Naive thymus-derived CD4-positive, alpha-beta T cell (primary cell): ENCODE data around the gene KCNIP3. TPM values are rescaled to one million over a fixed set of nuclear protein-coding genes. Genes with fewer than 3 reads are reported as not detected.

Experiments used
- ATAC-seq: fragments of 150-1000 bp; cut with Tn5 transposase; 2 replicates; pipeline ENCODE4 v1.10.0; 2021; ENCODE audit warnings: mild to moderate bottlenecking, moderate library complexity
- CTCF ChIA-PET: fragments of 350-600 bp; sonication (Branson Sonifier 250); formaldehyde crosslinking; loops from one replicate; lab custom pipeline; 2021; ENCODE audit warnings: antibody characterized with exemption; lab: Charles Lee
- POLR2A ChIA-PET: fragments of 350-600 bp; sonication (Branson Sonifier 250); formaldehyde crosslinking; loops from one replicate; lab custom pipeline; 2021; ENCODE audit warnings: antibody characterized with exemption, inconsistent platforms; lab: Charles Lee
- DNase-seq, 9 donors: peaks; one replicate each; pipeline versions ENCODE4 v3.0.0 to v3.0.0-alpha.2; 2020 to 2022; ENCODE audit warnings: mixed read lengths in 1 of 9
- H3K27ac ChIP-seq: one replicate; pipeline ENCODE4 v1.7.0; 2013; ENCODE audit warnings: mild to moderate bottlenecking, low read depth, low read length, moderate library complexity
- H3K27me3 ChIP-seq, 2 donors: one replicate each; pipeline ENCODE4 v1.7.0; 2013; ENCODE audit warnings: low read length in 2 of 2, mild to moderate bottlenecking in 2 of 2, moderate library complexity in 2 of 2; ENCODE audit not compliant: control insufficient read depth in 2 of 2, insufficient read depth in 2 of 2
- H3K36me3 ChIP-seq, 3 experiments: 1 replicate in 2 of 3; 2 replicates in 1 of 3; pipeline ENCODE4 v1.7.0; 2013; ENCODE audit warnings: low read length in 3 of 3, mild to moderate bottlenecking in 3 of 3, moderate library complexity in 1 of 3; ENCODE audit not compliant: insufficient read depth in 3 of 3, control insufficient read depth in 2 of 3
- H3K4me1 ChIP-seq, 2 donors: one replicate each; pipeline ENCODE4 v1.7.0; 2013; ENCODE audit warnings: low read length in 2 of 2, mild to moderate bottlenecking in 2 of 2, moderate library complexity in 1 of 2; ENCODE audit not compliant: control insufficient read depth in 2 of 2, insufficient read depth in 2 of 2
- H3K4me3 ChIP-seq: 2 replicates; pipeline ENCODE4 v1.7.0; 2013; ENCODE audit warnings: mild to moderate bottlenecking, low read length
- H3K9me3 ChIP-seq, 3 experiments: 1 replicate in 2 of 3; 2 replicates in 1 of 3; pipeline ENCODE4 v1.7.0; 2013; ENCODE audit warnings: low read length in 3 of 3; ENCODE audit not compliant: control insufficient read depth in 2 of 3
- H3K27ac Mint-ChIP-seq, 9 donors: one replicate each; pipeline ENCODE4 v1.8.0; 2020 to 2022; ENCODE audit warnings: mixed read lengths in 9 of 9, mild to moderate bottlenecking in 8 of 9, moderate library complexity in 5 of 9, inconsistent platforms in 2 of 9
- H3K27me3 Mint-ChIP-seq, 5 donors: one replicate each; pipeline ENCODE4 v1.8.0; 2021 to 2022; ENCODE audit warnings: mixed read lengths in 5 of 5, mild to moderate bottlenecking in 1 of 5
- H3K36me3 Mint-ChIP-seq, 5 donors: one replicate each; pipeline ENCODE4 v1.8.0; 2020 to 2022; ENCODE audit warnings: mixed read lengths in 5 of 5, mild to moderate bottlenecking in 3 of 5, inconsistent platforms in 1 of 5
- H3K4me1 Mint-ChIP-seq, 7 donors: one replicate each; pipeline ENCODE4 v1.8.0; 2020 to 2022; ENCODE audit warnings: mixed read lengths in 7 of 7, mild to moderate bottlenecking in 3 of 7, inconsistent platforms in 1 of 7
- H3K4me3 Mint-ChIP-seq, 10 donors: one replicate each; pipeline ENCODE4 v1.8.0; 2020 to 2022; ENCODE audit warnings: mild to moderate bottlenecking in 10 of 10, mixed read lengths in 10 of 10, moderate library complexity in 6 of 10, inconsistent platforms in 2 of 10
- H3K9me3 Mint-ChIP-seq, 11 donors: one replicate each; pipeline ENCODE4 v1.8.0; 2020 to 2022; ENCODE audit warnings: mixed read lengths in 11 of 11, mild to moderate bottlenecking in 4 of 11, inconsistent platforms in 1 of 11, moderate library complexity in 1 of 11
- intact Hi-C, 2 donors: fragments of 100-400 bp; cut with micrococcal nuclease; formaldehyde crosslinking; loops; one replicate each; pipeline ENCODE4 v1.15.1; 2023
- polyA plus RNA-seq, 2 donors: library from polyadenylated mRNA; unstranded; fragments of 300-500 nt; fragmentation: Illumina TruSeq; gene quantifications; one replicate each; pipeline ENCODE4 v1.2.3, GENCODE V29; 2021
- total RNA-seq, 6 experiments: library from RNA in 5 of 6; stranded (reverse) in 5 of 6; gene quantifications; 1 replicate in 5 of 6; 2 replicates in 1 of 6; pipeline ENCODE4 v1.2.3 and lab custom pipeline; 2021 to 2026

Gene KCNIP3
- total and polyA plus RNA-seq, 7 experiments from 2014 or later: 1.0 TPM; not detected in 6

DNA sequence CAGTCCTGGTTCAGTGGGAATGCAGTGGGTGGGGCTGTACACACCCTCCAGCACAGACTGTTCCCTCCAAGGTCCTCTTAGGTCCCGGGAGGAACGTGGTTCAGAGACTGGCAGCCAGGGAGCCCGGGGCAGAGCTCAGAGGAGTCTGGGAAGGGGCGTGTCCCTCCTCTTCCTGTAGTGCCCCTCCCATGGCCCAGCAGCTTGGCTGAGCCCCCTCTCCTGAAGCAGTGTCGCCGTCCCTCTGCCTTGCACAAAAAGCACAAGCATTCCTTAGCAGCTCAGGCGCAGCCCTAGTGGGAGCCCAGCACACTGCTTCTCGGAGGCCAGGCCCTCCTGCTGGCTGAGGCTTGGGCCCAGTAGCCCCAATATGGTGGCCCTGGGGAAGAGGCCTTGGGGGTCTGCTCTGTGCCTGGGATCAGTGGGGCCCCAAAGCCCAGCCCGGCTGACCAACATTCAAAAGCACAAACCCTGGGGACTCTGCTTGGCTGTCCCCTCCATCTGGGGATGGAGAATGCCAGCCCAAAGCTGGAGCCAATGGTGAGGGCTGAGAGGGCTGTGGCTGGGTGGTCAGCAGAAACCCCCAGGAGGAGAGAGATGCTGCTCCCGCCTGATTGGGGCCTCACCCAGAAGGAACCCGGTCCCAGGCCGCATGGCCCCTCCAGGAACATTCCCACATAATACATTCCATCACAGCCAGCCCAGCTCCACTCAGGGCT lies 87.9 kb downstream of the KCNIP3 start:
- H3K27ac Mint-ChIP-seq: no peak overlapping the region
- H3K4me1 ChIP-seq: no peaks in the 10 kb centered on the region
- no peaks in the 10 kb centered on the region for H3K36me3 Mint-ChIP-seq
- no peak overlapping the region for H3K4me3 ChIP-seq
- no peaks in the 10 kb centered on the region for H3K9me3 ChIP-seq
- no peaks in the 10 kb centered on the region for H3K4me1 Mint-ChIP-seq
- DNase-seq (no peak), ATAC-seq (no peak)
- peaks cover 2 to 19% (median 5%) of the 10 kb centered on the region in 5 donors for H3K27me3 Mint-ChIP-seq
- H3K4me3 Mint-ChIP-seq: no peak overlapping the region
- CTCF ChIA-PET: no interaction called here
- H3K9me3 Mint-ChIP-seq: no peaks in the 10 kb centered on the region
- POLR2A ChIA-PET: no interaction called here
- no peaks in the 10 kb centered on the region for H3K36me3 ChIP-seq
- no peaks in the 10 kb centered on the region for H3K27me3 ChIP-seq
- intact Hi-C loops: no loop called here
- no peak overlapping the region for H3K27ac ChIP-seq

DNA sequence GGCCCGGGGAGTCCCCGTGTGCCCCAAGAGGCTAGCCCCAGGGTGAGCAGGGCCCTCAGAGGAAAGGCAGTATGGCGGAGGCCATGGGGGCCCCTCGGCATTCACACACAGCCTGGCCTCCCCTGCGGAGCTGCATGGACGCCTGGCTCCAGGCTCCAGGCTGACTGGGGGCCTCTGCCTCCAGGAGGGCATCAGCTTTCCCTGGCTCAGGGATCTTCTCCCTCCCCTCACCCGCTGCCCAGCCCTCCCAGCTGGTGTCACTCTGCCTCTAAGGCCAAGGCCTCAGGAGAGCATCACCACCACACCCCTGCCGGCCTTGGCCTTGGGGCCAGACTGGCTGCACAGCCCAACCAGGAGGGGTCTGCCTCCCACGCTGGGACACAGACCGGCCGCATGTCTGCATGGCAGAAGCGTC lies 88.4 kb downstream of the KCNIP3 start:
- H3K27me3 ChIP-seq: no peaks in the 10 kb centered on the region
- intact Hi-C loops: no loop called here
- peaks cover 2 to 19% (median 4%) of the 10 kb centered on the region in 5 donors for H3K27me3 Mint-ChIP-seq
- no peak overlapping the region for H3K4me3 ChIP-seq
- H3K27ac Mint-ChIP-seq: no peak overlapping the region
- no peak overlapping the region for H3K4me3 Mint-ChIP-seq
- ATAC-seq (no peak), DNase-seq (no peak)
- H3K36me3 Mint-ChIP-seq: no peaks in the 10 kb centered on the region
- ChIA-PET POLR2A (no interaction called here), CTCF (no interaction called here)
- no peaks in the 10 kb centered on the region for H3K9me3 Mint-ChIP-seq
- no peaks in the 10 kb centered on the region for H3K4me1 Mint-ChIP-seq
- H3K4me1 ChIP-seq: no peaks in the 10 kb centered on the region
- H3K9me3 ChIP-seq: no peaks in the 10 kb centered on the region
- H3K36me3 ChIP-seq: no peaks in the 10 kb centered on the region
- no peak overlapping the region for H3K27ac ChIP-seq

DNA sequence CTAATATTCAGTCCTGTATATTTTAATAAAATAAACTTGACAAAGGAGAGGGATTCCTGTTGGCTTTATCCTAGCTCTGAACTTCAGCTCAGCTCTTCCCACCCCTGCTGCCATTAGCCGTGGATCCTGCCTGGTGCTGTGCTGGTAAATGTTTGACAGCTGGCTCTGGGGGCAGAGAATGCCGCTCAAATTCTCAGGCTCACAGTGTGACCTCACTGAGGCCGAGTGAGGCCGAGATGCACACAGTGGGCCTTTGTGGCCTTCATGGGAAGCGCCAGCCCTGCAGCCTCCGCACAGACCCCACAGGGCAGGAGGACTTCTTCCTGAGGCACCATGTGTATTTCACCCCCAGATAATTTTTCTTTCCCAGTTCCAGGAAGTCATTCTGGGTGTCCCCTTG lies 88.9 kb downstream of the KCNIP3 start:
- no peak overlapping the region for H3K4me3 ChIP-seq
- intact Hi-C loops: no loop called here
- H3K4me1 ChIP-seq: no peaks in the 10 kb centered on the region
- CTCF ChIA-PET: no interaction called here
- POLR2A ChIA-PET: no interaction called here
- no peak overlapping the region for H3K4me3 Mint-ChIP-seq
- no peak for DNase-seq
- H3K36me3 Mint-ChIP-seq: no peaks in the 10 kb centered on the region
- H3K9me3 Mint-ChIP-seq: no peaks in the 10 kb centered on the region
- no peak overlapping the region for H3K27ac Mint-ChIP-seq
- H3K9me3 ChIP-seq: no peaks in the 10 kb centered on the region
- H3K27me3 ChIP-seq: no peaks in the 10 kb centered on the region
- no peak for ATAC-seq
- peaks cover 2 to 19% (median 4%) of the 10 kb centered on the region in 5 donors for H3K27me3 Mint-ChIP-seq
- no peak overlapping the region for H3K27ac ChIP-seq
- no peaks in the 10 kb centered on the region for H3K36me3 ChIP-seq
- no peaks in the 10 kb centered on the region for H3K4me1 Mint-ChIP-seq

DNA sequence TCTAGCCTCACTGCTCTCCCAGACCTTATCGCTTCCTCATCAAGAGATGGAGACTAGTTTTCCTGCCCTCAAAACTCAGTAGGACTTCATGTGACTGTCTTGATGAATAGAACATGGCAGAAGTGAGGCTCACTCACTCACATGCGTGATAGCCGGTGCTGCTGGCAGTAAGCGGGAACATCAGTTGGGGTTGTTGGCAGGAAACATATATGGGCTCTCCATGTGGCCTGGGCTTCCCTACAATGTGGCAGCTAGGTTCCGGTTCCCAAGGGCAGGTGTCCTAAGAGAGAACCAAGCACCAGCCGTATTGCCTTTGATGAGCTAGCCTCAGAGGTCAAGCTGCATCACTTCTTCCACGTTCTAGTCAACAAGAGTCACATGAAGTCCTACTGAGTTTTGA lies 90.2 kb downstream of the KCNIP3 start:
- ChIA-PET CTCF (interaction anchor here (0.7 kb wide), 1 partner anchor 15 kb away, joined by 3 read pairs; the partner anchor contains the start of gene FAHD2A), POLR2A (no interaction called here)
- no peaks in the 10 kb centered on the region for H3K36me3 ChIP-seq
- no peak for DNase-seq
- H3K4me1 Mint-ChIP-seq: no peaks in the 10 kb centered on the region
- no peak for ATAC-seq
- peaks cover 2 to 19% (median 4%) of the 10 kb centered on the region in 5 donors for H3K27me3 Mint-ChIP-seq
- H3K36me3 Mint-ChIP-seq: no peaks in the 10 kb centered on the region
- H3K27me3 ChIP-seq: no peaks in the 10 kb centered on the region
- H3K4me1 ChIP-seq: no peaks in the 10 kb centered on the region
- H3K4me3 ChIP-seq: no peak overlapping the region
- H3K4me3 Mint-ChIP-seq: no peak overlapping the region
- intact Hi-C loops: no loop called here
- H3K27ac ChIP-seq: no peak overlapping the region
- H3K27ac Mint-ChIP-seq: no peak overlapping the region
- no peaks in the 10 kb centered on the region for H3K9me3 ChIP-seq
- no peaks in the 10 kb centered on the region for H3K9me3 Mint-ChIP-seq

DNA sequence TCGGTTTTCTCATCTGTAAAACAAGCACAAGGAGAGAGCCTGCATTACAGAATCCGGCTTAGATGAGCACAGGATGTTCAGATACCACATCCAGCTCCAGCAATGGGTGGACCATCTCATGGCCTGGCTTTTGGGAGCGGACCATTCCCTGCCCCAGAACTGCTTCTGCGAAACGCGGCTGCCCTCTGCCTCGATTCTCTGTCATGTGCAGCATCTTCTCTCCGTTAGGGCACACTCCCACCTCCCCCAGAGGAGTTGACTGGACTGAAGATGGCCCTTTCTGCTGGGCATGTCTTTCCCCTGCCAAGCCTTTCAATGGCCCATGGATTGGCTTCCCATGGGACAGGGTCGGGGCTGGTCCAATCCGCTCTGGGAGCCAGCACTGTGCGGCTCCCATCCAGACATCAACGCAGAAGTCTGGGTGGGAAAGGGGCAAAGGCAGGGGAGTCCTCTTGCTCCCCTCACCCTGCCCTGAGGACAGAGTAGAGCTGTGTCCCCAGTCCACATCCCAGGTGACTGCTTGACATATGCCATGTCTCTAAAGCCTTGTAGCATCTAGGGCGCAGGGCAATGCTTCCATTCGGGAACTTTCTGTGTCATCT lies 91.0 kb downstream of the KCNIP3 start:
- H3K4me3 Mint-ChIP-seq: no peak overlapping the region
- H3K4me1 Mint-ChIP-seq: no peaks in the 10 kb centered on the region
- no peak overlapping the region for H3K27ac Mint-ChIP-seq
- H3K27me3 Mint-ChIP-seq: peaks cover 2 to 14% (median 4%) of the 10 kb centered on the region in 5 donors
- H3K36me3 ChIP-seq: no peaks in the 10 kb centered on the region
- CTCF ChIA-PET: no interaction called here
- ATAC-seq (no peak), DNase-seq (no peak)
- intact Hi-C loops: no loop called here
- peaks cover 0 to 1% (median 0%) of the 10 kb centered on the region in 11 donors for H3K9me3 Mint-ChIP-seq
- no peak overlapping the region for H3K4me3 ChIP-seq
- no peaks in the 10 kb centered on the region for H3K9me3 ChIP-seq
- H3K27ac ChIP-seq: no peak overlapping the region
- no peaks in the 10 kb centered on the region for H3K36me3 Mint-ChIP-seq
- POLR2A ChIA-PET: no interaction called here
- no peaks in the 10 kb centered on the region for H3K27me3 ChIP-seq
- H3K4me1 ChIP-seq: no peaks in the 10 kb centered on the region

DNA sequence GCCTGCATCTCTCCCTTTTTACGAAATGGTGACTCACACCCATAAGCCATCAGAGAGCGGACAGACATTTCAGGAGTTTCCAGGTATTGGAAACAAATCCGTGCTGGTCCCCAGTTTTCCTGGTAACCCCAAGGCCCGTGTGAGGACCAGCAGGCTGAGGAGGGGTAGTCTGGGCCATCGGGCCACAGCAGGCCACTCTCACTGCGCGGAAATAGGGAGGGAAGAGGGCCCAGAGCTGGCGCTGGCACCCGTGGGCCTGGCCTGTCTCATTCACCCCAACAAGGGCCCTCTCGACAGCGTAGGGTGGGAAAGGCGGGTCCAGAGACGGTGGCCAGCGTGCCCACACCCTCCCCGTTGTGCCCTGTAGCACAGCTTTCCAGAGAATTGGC lies 91.7 kb downstream of the KCNIP3 start:
- peaks cover 0 to 1% (median 0%) of the 10 kb centered on the region in 11 donors for H3K9me3 Mint-ChIP-seq
- intact Hi-C loops: no loop called here
- H3K27ac Mint-ChIP-seq: no peak overlapping the region
- Histone ChIP-seq H3K36me3 (no peaks in the 10 kb centered on the region), H3K4me3 (no peak overlapping the region), H3K27me3 (no peaks in the 10 kb centered on the region), H3K9me3 (no peaks in the 10 kb centered on the region), H3K27ac (no peak overlapping the region), H3K4me1 (no peaks in the 10 kb centered on the region)
- ChIA-PET CTCF (interaction anchor here (1.0 kb wide), 1 partner anchor 326 kb away, joined by 4 read pairs; no protein-coding TSS in a partner anchor), POLR2A (no interaction called here)
- no peaks in the 10 kb centered on the region for H3K4me1 Mint-ChIP-seq
- no peak for DNase-seq
- ATAC-seq: no peak
- no peak overlapping the region for H3K4me3 Mint-ChIP-seq
- H3K27me3 Mint-ChIP-seq: peaks cover 2 to 12% (median 4%) of the 10 kb centered on the region in 5 donors
- H3K36me3 Mint-ChIP-seq: no peaks in the 10 kb centered on the region
